Measurements from ENCODE around the gene TMEM53.

DNA sequence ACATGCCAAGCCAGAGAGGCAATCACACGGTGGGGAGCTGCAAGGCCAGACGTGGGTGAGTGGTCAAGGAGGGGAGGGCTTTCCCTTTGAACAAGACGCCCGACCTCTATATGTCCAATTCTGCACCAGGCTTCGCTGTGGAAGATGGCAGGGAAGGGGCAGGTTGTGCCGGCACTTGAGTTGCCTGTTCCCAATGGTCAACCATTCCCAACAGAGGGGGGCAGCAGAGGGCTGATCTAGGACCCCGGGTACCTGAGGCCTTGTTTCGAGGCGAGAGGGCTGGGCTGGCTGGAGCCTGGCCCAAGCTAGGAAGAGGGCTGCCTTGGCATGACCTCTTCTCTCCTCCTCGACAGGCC lies 64.9 kb downstream of the TMEM53 start:
- no peak for TF ChIP-seq EZH2 (IDR thresholded peaks at IDR 0.05; ENCODE audit: borderline replicate concordance, low read depth, low read length, severe bottlenecking)
- TF ChIP-seq, protein P1, sequence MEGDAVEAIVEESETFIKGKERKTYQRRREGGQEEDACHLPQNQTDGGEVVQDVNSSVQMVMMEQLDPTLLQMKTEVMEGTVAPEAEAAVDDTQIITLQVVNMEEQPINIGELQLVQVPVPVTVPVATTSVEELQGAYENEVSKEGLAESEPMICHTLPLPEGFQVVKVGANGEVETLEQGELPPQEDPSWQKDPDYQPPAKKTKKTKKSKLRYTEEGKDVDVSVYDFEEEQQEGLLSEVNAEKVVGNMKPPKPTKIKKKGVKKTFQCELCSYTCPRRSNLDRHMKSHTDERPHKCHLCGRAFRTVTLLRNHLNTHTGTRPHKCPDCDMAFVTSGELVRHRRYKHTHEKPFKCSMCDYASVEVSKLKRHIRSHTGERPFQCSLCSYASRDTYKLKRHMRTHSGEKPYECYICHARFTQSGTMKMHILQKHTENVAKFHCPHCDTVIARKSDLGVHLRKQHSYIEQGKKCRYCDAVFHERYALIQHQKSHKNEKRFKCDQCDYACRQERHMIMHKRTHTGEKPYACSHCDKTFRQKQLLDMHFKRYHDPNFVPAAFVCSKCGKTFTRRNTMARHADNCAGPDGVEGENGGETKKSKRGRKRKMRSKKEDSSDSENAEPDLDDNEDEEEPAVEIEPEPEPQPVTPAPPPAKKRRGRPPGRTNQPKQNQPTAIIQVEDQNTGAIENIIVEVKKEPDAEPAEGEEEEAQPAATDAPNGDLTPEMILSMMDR (IDR thresholded peaks at IDR 0.05; ENCODE audit: borderline replicate concordance, extremely low read depth, low read length, poor library complexity, severe bottlenecking): peak; percentile 56

All from DND-41 (cell line).